Gastrocnemius medialis (tissue), 4 donors: ENCODE measurements around the gene HDAC4.

Experiments
- POLR2A ChIP-seq, 2 donors: fragments of 450-650 bp; IDR thresholded peaks; one replicate each; pipeline ENCODE4 v1.6.1; 2017; ENCODE audit warnings: antibody characterized with exemption in 2 of 2, mild to moderate bottlenecking in 2 of 2, moderate library complexity in 2 of 2
- TF ChIP-seq, protein P1 (sequence below), 5 experiments: fragments of 450-650 bp in 3 of 5; fragments of 200-600 bp in 2 of 5; sonication (generic) in 2 of 5; IDR thresholded peaks in 4 of 5; conservative IDR thresholded peaks in 1 of 5; 1 replicate in 4 of 5; 2 replicates in 1 of 5; pipeline ENCODE4 v1.5.1; 2016 to 2019; ENCODE audit warnings: antibody characterized with exemption in 5 of 5, mild to moderate bottlenecking in 3 of 5, moderate library complexity in 3 of 5

- TF ChIP-seq, protein P1, sequence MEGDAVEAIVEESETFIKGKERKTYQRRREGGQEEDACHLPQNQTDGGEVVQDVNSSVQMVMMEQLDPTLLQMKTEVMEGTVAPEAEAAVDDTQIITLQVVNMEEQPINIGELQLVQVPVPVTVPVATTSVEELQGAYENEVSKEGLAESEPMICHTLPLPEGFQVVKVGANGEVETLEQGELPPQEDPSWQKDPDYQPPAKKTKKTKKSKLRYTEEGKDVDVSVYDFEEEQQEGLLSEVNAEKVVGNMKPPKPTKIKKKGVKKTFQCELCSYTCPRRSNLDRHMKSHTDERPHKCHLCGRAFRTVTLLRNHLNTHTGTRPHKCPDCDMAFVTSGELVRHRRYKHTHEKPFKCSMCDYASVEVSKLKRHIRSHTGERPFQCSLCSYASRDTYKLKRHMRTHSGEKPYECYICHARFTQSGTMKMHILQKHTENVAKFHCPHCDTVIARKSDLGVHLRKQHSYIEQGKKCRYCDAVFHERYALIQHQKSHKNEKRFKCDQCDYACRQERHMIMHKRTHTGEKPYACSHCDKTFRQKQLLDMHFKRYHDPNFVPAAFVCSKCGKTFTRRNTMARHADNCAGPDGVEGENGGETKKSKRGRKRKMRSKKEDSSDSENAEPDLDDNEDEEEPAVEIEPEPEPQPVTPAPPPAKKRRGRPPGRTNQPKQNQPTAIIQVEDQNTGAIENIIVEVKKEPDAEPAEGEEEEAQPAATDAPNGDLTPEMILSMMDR (IDR thresholded peaks at IDR 0.05 in 4 of 5, conservative IDR thresholded peaks at IDR 0.05 in 1 of 5) = no peak
- TF ChIP-seq POLR2A (IDR thresholded peaks at IDR 0.05) = peak; percentile 76 to 79
Measured at GRCh38 chr2:239246723-239247122, 154.1 kb downstream of the HDAC4 start.
